Stimulated activated CD4-positive, alpha-beta T cell treated with anti-CD3 and anti-CD28 coated beads, Interleukin-1b, Interleukin-23, amount 100 ng/mL, for 4 hours (primary cell): ENCODE data around the gene CA12.
"Not testable (repeated sequence)": the region's sequence is repeated elsewhere in the genome, so short reads cannot be mapped to it uniquely, and the experiment has no call there.

Experiments used
- DNase-seq, 2 donors: peaks; one replicate each; pipeline ENCODE4 v3.0.0-alpha.2; 2020; ENCODE audit warnings: low read depth in 2 of 2

CA12 gene

GRCh38 chr15:63381301-63382204 lies at the start of gene CA12:
TSS of gene CA12 (minus strand) at chr15:63381846. CDS start at chr15:63381720, 126 bp downstream.
- peak in 1 of 2 donors; percentile 12 for DNase-seq

GRCh38 chr15:63430766-63431451 lies 49.3 kb upstream of the CA12 start:
- DNase-seq: no peak

DNA sequence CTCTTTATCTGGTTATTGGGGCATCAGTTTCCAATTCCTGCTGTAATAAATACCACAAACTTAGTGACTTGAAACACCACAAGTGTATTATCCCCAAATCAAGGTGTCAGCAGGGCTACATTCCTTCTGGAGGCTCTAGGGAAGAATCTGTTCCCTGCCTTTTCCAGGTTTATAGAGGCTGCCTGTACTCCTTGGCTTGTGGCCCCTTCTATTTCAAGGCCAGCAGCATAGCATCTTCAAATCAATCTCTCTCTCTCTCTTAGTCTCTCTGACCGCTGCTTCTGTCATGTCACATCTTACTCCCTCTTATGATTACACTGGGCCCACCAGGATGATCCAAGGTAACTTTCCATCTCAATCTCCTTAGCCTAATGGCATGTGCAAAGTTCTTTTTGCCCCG lies 44.9 kb upstream of the CA12 start:
- no peak for DNase-seq

DNA sequence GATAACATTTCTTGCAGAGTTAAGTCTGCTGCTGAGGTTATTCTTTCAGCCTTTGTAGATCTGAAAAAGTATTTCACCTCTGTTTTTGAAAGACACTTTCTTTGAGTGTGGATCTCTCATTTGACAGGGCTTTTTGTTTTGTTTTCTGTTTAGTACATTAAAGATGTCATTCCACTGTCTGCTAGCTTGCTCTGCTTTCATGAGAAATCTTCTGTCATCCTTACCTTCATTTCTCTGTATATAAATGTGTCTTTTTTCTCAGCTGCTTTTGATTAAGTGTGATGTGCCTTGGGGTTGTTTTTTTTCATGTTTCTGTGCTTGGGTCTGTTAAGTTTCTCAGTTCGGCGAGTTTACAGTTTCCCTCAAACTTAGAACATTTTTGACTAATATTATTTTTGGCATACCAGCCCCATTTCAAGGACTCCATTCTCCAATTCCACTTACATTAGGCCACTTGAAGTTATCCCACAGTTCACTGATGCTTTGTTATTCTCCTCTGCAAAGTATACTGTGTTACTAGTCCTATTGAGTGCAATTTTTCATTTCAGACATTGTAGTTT lies 43.9 kb upstream of the CA12 start:
- no peak for DNase-seq

DNA sequence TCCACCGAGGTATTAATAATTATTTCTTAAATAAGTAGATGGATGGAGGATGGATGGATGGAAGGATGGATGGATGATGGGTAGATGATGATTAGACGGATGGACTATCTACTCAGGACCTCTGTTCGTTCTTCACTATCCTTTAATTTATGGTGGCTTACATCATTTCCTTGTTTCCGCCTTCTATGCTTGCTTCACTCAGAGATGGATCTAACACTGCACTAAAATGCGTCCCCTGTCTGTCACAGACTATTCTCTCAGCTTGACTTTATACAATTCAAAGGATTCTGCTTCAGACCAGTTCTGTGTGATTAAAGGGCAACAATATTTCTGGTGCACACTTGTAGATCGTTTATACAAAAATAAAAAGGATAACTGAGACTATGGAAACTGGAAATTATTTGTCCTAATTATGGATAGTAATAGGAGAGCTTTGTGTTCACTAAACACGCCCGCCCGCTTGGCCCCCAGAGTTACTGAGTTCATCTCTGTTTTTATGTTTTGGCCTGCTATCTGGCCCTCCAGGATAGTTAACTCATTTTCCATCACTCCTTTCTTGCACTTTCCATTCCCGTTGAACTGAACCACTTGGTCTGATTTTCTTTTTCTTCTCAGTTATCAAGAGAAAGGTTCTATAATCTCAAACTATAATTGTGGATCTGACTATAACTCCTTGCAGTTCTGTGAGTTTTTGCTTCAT lies 41.4 kb upstream of the CA12 start:
- DNase-seq: no peak

GRCh38 chr15:63421433-63421832 lies 39.8 kb upstream of the CA12 start:
- DNase-seq: no peak

- DNase-seq: no peak
Observed at GRCh38 chr15:63420333-63420747, 38.7 kb upstream of the CA12 start.

DNA sequence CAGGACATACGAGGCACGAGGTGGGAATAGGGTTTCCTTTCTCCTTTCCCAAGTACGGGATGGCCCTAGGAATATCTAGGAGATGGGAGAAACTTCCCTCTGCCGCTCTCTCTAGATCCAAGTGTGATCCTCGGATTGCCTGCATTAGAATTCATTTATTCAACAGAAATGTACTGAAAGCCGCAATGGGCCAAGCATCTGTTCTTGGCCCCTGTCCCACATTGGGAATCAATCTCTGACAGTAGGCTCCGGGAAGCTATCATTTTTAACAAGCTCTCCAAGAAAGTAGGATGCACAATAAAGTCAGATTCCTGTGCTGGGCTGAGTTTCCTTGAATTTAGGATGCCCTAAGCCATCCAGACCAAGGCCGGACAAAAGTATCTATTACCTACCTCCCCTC lies 37.2 kb upstream of the CA12 start:
- no peak for DNase-seq

GRCh38 chr15:63417721-63418120 lies 36.1 kb upstream of the CA12 start:
- no peak for DNase-seq

- DNase-seq: not testable (repeated sequence)
Observed at GRCh38 chr15:63417274-63417673, 35.6 kb upstream of the CA12 start.

DNA sequence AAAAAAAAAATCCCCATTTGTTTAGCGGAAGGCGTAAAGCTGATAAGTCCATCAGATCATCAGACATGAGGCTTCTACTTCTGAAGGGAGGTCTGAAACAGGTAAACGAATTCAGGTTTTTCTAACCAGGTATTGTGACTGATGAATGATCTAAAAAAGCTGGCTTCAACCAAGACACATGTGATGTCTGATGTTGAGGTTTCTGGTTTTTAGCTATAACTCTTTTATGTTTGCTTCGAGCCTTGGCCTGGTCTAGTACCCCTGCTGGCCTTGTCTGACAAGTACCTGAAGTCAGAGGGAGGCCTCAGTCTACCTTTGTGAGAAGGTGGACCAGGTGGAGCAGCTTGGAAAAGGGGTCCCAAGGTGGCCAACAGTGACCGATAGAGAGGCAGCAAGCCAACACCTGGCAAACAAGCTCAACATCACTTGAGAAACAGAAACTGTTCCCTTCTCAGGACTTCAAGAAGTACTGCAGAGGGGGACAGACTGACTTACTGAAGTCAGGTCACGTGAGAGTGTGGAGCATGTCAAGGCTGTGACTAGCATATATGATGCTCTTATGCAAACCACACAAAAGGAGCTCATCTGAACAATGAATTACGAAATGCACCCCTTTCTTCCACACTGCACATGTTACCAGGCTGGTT lies 33.0 kb upstream of the CA12 start:
- DNase-seq: no peak

DNA sequence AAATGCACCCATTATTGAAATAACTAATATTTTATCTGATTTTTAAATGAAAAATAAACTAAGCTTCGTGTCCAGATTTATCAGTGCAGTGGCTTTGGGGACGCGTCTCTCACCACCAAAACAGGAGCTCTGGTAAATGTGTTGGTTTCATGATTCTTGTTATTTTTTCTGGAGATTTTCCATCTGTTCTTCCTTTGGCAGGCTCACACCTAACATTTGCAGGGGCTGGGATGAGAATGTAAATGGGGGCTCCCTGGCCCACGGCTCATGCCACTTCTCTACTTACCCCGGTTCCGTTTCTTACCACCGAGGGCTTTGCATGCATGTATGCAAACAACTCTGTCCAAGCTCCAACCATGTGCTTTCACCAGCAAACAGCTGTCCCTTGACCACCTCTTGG lies 30.9 kb upstream of the CA12 start:
- DNase-seq: no peak

- no peak for DNase-seq
Observed at GRCh38 chr15:63411866-63412265, 30.2 kb upstream of the CA12 start.

- no peak for DNase-seq
Observed at GRCh38 chr15:63409179-63409578, 27.5 kb upstream of the CA12 start.

DNA sequence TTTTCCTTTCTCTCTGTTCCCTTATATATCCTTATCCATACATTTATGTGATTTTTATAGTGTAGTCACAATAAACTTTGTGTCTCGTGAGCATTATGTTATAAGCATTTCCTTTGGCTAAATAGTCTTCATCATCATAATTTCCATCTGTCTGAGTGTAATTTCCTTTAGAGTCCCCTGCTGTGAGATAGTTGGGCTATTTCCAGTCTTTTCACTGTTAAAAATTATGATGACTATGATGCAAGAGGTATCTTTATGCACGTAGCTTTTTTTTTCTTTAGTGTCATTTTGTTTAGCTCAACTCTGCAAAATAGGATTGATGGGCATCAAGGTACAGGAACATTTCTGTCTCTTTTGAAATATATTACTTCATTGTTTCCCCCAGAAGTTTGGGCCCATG lies 26.9 kb upstream of the CA12 start:
- DNase-seq: no peak

- DNase-seq: no peak
Observed at GRCh38 chr15:63407612-63408011, 26.0 kb upstream of the CA12 start.

- DNase-seq: no peak
Observed at GRCh38 chr15:63405683-63406390, 24.2 kb upstream of the CA12 start.

GRCh38 chr15:63405159-63405558 lies 23.5 kb upstream of the CA12 start:
- no peak for DNase-seq

DNA sequence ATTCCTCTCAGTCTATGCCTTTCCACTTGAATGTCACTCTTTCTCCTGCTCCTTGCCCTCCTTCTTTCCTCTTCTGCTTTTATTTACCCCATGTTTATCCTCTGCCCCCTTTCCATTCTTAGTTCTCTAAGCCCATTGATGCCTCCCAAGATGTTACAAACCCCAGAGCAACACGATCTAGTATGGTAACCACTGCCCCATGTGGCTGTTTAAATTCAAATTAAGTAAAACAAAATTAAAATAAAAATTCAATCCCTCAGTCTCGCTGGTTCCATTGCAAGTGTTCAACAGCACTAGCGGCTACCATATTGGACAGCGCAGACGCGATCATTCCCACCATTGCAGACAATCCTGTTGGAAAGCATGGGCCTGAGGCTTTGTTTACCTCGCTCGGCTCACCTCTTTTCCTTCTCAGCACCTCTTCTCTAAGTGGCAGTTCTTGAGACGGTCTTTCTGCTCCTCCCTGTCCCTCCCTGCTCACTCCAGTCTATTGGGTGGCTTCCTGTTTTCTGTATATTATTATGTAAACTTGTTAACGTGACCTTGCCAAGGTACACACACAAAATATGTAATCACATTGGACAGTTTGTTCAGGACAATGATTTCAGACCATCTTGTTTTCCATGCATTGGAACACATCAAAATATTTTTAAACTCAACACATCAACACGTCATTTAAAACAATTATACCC lies 21.8 kb upstream of the CA12 start:
- no peak for DNase-seq

DNA sequence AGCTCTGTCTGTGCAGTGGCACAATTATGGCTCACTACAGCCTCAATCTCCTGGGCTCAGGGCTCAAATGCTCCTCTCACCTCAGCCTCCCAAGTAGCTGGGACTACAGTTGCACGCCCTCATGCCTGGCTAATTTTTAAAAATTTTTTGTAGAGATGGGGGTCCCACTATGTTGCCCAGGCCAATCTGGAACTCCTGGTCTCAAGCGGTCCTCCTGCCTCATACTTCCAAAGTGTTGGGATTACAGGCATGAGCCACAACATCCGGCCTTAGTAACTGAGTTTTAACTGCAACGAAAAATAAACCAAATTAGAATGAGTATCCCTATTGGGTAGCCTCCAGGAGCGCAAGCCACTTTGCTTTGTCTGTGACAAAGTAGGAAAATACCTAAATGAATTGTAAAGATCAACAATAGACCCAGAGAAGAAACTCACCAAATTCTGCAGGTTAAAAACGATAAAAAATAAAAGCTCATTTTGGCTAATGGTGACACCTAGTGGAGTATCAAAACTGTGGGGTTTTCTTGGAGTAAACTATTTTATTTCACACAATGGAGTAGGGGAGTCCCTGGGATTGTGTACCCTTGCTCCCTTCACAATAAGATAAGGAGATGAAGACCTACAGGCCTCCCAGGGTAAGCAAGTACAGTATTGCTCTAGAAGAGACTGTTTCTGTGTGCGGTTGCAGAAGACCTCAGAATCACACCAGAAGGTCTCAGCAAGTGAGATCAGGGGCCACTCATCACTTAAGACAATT lies 21.0 kb upstream of the CA12 start:
- DNase-seq: no peak
